Hepatocyte (in vitro differentiated cells): ENCODE data around the gene BCL2.

Experiments used
- CTCF ChIP-seq: fragments of 200-600 bp; sonication (generic); IDR thresholded peaks from 2 replicates; pipeline ENCODE4 v1.5.1; 2016; ENCODE audit warnings: antibody characterized with exemption, mild to moderate bottlenecking; ENCODE audit not compliant: poor library complexity
- EZH2 ChIP-seq: fragments of 200-600 bp; sonication (generic); IDR thresholded peaks from 2 replicates; pipeline ENCODE4 v1.6.1; 2016; ENCODE audit warnings: antibody characterized with exemption, mild to moderate bottlenecking, borderline replicate concordance

DNA sequence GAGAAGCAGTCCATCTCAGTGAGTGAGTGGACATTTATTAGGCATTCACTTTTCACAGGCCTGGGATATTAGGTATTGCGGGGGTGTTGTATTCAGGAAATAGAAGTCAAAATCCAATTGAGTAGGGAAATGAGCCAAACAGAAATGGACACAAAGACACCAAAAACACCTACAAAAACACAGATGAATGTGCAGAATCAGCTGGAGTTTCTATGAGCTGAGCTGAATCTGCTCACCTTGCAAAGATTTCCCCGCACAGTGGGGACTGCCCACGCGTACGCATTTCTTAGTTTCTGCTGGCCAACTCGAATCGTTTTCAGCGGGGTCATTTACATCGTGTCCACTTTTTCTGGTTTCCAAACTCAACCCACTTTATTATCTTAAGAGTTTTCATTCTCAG lies 160.0 kb downstream of the BCL2 start:
- TF ChIP-seq CTCF (no peak), EZH2 (no peak)
